GM15510 (cell line): ENCODE data around the gene FBXL4.

Source experiments
- POLR2A ChIP-seq: IDR thresholded peaks from 3 replicates; pipeline ENCODE4 v1.6.1; 2011; ENCODE audit warnings: borderline replicate concordance; ENCODE audit not compliant: insufficient read length; ENCODE audit errors: extremely low read depth

FBXL4 gene

DNA sequence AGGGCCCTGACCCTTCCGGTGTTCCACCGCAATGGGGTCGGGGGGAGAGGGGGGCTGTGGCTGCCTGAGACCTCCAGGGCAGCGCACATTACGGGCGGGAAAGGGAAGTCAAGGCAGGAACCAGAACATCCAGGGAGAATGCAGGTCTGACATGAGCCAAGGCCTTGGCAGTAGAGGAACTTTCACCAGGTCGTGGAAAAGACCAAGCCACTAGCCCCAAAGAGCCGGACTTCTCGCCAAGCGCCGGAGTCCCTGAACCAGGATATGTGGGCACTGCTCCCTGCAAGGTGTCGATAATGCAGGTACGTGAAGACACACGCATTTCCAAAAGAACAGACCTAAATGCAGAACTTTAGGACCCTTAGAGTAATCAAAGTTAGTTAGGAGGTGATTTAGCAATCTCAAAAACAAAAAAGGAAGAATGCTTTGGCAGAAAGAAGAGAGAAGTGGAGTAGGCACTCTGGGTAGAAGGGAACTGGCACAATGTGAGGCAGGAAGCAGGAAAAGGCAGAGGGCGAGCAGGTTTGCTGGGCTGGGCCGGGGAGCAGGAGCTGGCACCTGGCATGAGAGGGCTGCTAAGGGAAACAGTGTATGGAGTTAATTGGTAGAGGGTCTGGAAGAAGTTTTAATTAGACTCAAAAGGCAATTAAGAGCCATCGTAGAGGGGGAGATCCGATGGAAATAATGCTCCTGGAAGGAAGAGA, 99.1 kb downstream of the FBXL4 start:
- no peak for TF ChIP-seq POLR2A

DNA sequence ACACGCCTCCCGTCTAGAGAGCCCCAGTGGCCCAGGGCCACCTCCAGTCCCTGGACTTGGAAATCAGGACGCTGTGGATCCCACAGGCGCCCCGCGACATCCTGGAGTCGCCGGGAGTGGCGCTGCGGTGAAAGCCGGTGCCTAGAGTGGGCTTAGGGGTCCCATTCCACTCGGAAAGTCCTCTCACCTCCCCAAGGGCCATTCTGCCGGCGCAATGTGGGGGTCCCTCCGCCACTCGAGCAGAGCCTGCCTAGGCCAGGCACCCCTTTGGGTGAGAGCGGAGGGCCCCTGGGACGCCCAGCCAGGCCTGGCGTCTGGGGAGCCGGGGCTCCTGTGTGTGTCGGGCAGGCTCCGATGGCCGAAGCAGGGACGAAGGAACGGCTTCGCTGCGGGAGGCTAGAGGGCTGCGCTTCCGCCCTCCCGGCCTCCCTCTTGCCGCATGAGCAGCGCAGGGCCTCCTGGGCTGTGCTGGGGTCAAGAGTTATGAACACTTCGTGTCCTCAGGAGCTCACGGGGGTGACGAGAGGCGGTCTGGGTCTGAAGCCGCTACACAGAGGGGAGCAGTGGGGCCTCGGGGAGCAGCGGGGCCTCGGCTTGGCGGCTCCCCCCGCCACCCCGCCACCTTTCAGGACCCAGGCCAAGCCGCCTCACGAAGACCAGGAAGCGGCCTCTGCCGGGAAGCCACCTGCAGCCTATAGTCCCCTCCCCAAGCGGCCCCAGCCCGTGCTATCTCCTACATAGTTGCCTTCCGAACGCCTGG, 99.8 kb downstream of the FBXL4 start:
- TF ChIP-seq POLR2A: no peak

DNA sequence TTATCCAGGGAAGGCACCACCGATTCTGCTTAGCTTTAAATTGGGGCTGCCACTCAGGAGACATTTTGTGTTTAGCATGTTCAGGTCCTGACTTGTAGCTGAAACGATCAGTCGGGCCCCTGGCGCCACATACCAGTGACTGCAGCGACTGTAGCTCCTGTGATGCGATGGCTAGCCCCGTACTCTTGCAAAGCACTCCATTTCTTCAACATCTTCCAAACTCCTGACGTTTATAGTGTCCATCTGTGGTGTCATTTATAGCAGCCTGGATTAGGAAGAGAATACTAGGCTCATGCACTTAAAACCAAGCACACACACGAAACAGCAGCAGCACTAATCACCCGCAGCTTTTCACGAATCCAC, 100.3 kb downstream of the FBXL4 start:
- no peak for TF ChIP-seq POLR2A

DNA sequence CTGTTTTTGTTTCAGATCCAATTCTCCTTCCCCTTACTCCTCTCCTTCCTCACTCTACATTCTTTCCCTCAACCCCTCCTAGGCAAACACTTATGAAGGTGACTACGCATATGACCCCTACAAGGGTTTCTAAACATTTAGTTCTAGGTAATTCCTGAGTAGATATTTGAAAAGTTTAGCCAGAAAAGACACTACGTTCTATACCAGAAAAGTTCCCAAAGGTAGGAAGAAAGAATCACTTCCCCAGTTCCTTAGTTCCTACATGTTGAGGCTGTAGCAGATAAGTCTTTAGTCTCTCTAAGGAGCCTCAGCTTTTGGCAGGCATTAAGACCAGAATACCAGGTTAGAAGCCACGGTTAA, 101.7 kb downstream of the FBXL4 start:
- TF ChIP-seq POLR2A: no peak

GRCh38 chr6:98845211-98846020, 102.3 kb downstream of the FBXL4 start:
- TF ChIP-seq POLR2A: no peak

GRCh38 chr6:98844244-98845210, 103.2 kb downstream of the FBXL4 start:
- TF ChIP-seq POLR2A: no peak

GRCh38 chr6:98843271-98844243, 104.2 kb downstream of the FBXL4 start:
- no peak for TF ChIP-seq POLR2A

DNA sequence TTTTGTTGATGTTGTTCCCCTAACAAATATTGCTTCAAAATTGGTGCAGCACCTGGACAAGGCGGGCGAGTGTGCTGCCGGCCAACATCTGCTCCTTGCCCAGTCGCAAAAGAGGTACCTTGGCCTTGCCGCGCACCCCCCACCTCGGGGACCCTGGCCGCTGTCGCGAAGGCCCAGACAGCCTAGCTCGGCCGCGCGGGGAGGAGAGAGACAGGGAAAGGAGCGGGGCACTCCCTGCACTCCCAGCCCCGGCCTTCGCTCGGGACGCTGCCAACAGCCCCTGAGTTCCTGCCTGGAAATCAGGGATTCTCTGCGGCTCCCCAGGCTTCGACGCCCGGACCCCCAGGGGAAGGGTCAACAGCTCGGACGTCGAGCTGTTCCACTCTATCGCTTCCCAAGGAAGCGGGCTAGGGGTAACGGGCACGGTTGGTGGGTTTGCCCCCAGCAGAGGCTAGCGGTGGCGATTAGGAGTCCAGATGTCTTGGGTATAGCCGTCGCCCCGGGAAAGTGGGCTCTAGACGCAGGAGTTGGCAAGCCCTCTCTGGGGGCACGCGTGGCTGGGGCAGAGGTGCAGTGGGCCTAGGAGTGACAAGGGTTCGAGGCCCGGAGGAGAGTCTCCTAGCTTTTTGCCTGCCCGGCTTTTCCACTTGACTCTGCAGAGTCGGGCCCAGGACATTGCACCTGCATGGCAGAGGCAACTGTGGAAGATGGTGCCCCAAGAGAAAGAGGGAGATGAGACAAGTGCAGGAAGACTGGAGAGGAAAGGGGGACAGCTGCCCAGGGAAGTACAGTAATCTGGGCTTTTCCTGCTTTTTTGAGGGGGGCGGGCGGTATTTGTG, 105.2 kb downstream of the FBXL4 start:
- no peak for TF ChIP-seq POLR2A

DNA sequence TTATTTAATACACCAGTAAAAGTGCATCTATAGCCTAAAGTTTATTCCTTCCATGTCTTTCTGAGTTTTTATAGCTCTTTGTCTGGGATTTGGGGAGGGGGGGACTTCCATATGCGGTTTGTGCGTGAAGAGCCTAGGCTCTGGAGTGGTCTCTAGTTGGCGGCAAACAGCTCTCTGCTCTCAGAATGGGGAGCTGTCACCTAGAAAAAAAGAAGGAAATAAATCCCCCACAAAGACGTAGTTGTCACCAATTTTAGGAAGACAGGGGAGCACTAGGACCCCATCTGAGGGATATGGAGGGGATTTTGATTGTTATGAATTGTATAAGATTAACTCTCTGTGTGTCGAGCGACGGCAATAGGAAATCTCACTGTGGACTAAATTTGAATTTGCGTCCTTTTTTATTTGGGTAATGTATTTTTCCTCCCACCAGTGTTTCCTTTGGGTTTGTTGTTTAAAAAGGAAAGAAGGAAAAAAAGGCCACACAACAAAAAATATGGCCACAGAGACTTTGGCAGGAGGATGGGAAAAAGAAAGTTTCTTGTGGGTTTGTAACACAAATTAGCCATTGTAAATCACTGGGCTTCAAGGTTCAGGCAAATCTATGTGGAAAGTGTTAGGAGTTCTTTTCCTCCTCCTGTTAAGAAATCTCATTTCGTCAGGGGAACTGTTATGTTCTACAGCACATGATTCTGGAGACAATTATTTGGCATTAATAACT, 106.0 kb downstream of the FBXL4 start:
- TF ChIP-seq POLR2A: no peak

DNA sequence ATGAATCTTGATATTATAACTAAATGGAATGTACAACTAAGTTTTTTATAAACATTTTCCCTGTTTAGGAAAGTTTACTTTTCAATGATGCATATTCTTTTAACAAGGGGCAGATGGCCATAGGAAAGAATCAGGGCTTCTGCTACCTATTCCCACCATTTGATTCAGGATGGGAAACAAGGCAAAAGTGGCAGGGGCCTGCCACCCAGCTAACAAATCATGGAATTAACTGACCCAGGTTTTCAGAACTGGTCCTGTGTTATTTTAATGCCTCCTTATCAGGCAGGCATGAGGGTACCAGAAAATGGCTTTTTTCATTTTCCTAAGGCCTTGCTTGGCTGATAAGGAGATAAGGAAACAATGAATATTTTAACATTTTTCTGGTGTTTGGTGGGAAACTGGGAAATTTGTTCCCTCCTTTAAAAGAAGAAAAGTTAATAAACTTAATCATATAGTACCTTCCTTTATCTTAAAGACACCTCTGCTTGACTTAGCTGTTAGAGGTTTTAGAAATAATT, 106.7 kb downstream of the FBXL4 start:
- no peak for TF ChIP-seq POLR2A

DNA sequence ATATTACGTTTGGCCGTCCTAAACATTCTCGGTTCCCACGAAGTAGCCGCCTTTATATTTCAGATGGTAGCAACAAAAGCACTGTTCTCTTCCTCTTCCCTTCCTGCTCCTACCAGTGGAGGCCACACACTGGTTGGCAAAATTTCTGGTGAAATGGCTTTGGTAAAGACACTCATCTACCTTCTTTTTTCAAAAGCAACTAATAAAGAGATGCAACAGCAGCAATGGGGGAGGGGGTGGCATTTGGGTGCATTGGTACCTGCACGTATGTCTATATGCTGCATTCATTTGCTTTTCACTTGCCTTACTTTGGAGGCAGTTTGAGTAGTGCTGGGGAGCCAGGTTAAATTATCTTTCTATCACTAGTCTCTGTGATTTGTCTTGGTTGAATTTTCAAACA, 107.4 kb downstream of the FBXL4 start:
- TF ChIP-seq POLR2A: no peak
